NCI-H146 (cell line): ENCODE data around the gene SLC25A21.
"Not testable (repeated sequence)": the region's sequence is repeated elsewhere in the genome, so short reads cannot be mapped to it uniquely, and the experiment has no call there.

Source experiments
- DNase-seq: peaks from one replicate; lab custom pipeline; 2025; lab: John Stamatoyannopoulos, UW

SLC25A21 gene

DNA sequence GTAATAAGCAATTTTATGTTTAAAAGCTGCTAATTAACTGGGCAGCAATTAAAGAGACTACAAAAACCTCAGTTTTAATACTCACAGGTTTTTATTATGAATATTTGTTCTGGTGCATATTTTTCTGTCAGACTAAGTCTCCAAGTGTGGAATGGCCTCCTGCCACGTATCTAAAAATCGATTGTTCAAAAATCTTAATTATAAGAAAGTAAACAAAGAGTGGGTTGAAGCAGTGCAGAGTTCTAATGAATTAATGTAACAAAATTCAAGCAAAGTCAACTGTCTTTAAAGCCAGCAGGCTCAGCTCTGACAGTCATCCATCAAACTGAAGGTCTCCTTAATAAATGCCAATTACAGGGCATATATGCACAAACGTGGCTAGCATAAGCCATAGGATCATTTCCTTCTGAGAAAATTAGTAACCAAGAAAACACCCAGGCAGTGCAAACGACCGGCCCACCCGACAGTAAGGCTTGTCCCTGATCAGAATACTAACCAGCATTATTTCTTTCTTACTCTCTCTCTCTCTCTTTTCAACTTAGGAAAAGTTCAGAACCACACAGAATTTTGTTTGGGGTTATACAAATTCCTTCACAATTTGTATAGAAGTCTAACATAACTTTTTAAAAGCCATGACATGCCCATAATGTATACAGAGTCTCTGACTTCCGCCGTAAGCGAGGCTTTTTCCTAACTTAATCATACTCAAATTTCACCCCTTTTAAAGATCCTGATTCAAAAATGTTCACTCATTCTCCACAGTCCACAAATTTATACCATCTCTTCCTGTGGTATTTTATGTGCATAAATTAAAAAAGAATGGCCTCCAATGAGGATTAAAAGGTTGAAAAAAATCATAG lies 83.8 kb downstream of the SLC25A21 start:
- no peak for DNase-seq

DNA sequence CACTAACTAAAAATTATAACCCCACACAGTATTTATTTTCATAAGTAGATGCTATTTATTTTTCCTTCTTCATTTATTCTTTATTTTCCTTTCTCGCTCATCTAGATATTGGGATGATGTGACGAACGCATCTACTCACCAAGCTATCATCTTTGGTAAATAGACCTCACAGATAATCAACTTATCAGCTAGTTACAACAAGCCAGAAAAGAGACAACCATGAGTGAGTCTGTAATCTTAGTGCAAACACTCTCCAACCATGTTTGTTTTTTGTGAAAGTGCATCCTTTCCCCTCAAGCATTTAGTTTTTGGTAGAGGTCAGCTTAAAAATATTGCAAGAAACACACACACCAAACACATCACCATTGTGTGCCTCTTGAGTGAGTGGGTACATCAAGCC lies 84.9 kb downstream of the SLC25A21 start:
- no peak for DNase-seq

DNA sequence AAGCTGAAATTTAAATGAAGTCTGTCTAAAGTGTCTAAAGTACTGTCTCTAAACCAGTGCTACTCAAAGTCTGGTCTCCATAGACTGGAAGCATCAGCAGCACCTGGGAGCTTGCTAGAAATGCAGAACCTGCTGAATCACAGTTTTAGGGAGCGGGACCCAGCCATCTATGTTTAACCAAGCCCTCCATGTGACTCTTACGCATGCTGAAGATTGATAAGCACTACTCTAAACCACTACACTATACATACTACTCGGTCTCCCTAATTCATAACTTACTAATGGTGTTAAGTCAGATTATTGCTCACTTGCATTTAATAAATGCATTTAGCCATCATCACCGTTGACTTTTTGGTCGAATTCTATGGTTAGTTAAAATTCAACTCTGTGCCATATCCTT lies 88.8 kb downstream of the SLC25A21 start:
- no peak for DNase-seq

DNA sequence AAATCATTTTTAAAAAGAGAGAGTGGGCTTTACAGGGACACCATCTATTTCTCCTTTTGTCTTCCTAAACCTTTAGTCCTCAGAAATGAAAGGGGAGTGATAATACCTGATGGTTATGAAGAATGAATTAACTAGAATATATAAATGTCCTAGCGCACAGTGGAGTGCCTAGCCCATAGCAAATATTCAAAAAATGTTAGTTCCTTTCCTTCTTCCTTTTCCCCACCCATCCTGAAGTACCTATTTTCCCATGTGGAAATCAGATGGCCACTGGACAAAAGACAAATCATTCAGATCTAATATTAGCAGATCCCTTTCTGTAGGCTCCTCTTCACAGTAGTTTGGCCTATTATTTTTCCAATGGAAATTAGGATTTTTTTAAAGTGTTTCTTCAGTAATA lies 90.0 kb downstream of the SLC25A21 start:
- no peak for DNase-seq

DNA sequence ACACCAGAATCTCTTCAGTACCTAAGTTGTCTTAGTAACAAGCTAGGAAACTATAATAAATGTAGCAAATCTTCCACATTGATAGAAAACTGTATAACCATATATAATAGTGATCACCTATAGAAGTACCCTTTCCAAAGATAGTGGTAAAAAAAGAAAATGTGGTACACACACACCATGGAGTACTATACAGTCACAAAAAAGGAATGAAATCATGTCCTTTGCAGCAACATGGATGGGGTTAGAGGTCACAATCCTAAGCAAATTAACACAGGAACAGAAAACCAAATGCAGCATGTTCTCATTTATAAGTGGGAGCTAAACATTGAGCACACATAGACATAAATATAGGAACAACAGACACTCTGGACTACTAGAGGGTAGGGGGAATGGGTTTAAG lies 90.5 kb downstream of the SLC25A21 start:
- no peak for DNase-seq

DNA sequence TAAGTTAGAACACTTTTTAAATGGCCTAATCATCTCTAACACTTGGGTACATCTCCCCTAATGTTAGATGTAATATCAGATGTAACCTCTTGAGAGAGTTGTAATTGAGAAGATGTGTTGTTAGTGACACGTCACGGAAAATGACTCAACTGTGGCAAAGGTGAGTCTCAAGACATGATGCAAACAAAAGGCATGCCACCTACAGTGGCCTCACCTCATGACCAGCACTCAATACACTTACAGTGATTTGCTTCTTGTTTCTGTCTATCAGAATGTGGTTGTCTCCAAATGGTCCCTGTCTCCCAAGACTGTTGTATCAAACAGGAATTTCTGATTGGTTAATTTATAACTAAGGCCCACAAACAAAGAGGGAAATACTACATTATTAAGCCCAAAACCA lies 91.2 kb downstream of the SLC25A21 start:
- DNase-seq: no peak

DNA sequence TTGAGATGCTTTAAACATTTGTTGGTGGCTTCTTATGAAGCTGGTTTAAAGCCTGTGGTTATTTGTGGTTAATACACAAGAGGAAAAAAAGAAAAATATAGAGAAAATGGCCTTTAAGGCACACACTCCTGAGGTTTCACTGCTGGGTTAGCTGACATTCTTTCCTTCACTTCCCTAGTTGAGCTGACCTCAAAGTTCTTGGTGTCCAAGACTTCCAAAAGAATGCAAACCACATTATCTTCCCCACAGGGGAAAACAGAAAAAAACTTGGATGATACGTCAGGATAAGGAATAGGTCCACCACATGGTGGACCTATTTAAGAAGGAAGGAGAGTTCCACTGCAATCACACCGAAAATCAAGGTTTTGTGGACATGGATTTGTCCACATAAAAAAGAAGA lies 94.3 kb downstream of the SLC25A21 start:
- DNase-seq: no peak

DNA sequence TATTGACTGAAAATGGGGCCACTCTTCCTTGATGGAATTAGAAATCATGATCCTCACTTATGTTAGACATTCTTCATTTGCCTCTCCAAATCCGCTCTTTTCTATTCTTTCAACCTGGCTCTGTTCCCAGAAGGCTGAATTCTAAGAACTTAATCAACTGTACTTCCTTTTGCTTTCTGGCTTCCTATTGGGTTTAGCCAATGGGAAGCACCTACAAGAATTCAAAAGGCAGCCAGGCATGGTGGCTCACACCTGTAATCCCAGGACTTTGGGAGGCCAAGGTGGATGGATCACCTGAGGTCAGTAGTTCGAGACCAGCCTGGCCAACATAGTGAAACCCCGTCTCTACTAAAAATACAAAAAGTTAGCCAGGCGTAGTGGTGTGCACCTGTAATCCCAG lies 98.1 kb downstream of the SLC25A21 start:
- DNase-seq: not testable (repeated sequence)

DNA sequence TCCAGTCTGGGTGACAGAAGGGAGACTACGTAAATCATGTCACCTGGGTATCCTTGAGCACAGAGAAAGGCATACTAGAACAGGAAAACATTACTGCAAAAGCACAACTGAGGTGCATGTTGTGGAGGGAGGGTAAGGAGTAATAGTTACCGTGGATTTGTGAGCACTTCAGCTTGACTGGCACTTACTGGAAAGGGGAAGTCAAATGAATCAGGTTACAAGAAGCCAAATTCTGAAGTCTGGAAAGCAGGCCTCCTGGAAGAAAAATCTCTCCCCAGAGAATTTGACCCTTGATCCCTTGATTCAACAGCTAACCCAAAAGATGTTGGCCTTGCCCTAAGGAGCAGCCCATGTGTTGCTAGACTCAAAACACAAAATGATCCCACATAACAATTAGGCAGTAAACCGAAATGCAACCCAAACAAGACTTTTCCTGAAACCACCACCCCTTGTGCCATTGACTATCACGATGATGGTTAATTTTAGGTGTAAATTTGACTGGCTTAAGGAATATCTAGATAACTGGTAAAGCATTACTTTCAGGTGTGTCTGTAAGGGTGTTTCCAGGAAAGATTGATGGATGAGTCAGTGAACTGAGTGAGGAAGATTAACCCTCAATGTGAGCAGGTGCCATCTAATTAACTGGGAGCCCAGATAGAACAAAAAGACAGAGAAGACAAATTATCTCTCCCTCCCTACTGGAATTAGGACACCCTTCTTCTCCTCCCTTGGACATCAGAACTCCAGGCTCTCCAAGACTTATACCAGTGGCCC lies 108.8 kb downstream of the SLC25A21 start:
- DNase-seq: no peak

DNA sequence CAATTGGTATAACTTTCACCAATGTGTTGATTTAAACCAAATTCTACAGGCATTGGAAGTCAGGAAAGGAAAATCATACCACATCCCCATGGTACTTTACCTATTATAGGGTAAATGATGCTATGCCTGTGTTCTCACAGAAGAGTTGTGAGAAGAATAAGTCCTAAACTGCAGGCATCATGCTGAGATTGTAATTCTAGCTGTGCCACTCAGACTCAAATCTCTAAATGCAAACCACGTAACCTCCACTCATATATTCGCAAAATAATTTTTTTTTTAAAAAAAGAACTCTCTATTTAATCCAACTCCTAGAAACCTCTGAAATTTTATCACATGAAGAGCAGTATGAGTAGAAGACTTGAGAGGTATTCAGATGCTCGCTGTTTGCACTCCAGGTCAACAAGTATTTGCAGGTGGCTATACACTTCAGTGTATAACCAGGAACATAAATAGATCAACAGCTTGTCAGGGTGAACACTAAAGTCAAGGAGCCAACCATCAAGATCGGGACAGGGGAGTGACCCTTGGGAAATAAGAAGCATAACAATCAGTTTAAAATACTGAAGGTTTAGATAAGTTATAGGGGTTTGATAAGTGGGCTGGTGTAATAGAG lies 110.1 kb downstream of the SLC25A21 start:
- no peak for DNase-seq

DNA sequence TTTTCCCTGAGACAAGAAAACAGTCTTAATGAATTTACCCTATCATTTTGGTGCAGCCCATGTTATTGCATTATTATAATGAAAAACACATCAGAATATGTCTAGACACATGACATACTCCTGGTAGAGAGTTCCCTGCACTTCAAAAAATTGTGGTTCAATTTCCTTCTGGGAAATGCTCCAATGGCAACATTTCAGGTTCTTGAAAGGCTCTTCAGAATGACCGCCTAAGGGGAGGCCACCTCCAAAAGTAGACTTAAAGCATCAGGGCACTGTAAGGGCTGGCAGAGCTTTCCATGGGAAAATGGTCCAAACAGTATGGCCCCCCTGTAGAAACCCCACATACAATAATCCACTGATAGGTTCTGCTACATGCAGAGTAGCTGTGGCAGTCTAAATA lies 110.7 kb downstream of the SLC25A21 start:
- DNase-seq: no peak

DNA sequence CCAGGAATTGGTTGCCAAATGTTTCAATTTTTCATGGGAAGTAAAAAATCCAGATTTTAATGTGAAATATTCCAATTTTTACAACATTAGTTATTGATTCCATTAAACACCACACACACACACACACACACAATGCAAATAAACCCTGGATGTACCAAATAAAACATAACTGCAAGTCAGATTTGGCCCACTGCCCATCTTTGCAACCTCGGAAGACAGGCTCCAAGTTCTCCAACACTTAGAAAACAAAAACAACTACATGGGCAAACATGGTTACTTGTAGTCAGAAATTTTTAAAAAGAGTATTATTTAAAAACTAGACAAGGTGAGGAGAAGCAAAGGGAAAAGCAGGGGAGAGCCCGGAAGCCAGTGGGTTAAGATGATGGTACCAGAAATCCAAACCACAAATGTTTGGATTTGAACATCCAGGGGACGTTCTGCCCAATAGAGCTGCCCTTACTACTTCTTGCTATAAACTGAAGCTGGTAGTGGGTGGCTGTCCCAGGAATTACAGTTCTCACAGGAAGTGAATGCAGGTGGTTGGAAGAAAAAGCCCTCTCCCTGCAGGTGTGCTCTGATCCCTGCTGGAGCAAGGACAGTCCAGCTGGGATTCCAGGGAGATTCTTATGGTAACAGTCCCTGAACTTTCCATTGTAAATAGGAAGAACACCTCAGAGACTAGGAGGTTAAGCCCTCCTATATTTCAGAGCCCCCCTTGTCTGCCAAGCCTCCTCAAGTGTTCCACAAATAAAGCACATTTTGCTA lies 111.7 kb downstream of the SLC25A21 start:
- peak; percentile 58 for DNase-seq

DNA sequence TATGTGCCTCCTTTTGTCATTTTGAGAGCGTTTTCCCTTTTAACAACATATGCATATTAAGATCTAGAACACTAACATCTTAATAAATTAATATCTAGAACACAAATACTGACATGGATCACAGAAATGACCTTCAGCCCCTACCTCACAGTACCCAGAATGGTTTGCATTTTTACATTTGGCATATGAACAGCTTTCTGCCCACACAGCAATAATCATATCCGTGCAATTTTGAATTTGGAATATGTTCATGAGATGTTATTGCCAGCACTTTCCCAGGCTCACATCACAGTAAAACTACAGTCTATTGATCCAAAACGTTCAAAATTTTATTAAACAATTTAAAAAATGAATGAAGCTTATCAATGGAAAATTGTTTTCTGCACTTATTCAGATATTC lies 114.6 kb downstream of the SLC25A21 start:
- no peak for DNase-seq

DNA sequence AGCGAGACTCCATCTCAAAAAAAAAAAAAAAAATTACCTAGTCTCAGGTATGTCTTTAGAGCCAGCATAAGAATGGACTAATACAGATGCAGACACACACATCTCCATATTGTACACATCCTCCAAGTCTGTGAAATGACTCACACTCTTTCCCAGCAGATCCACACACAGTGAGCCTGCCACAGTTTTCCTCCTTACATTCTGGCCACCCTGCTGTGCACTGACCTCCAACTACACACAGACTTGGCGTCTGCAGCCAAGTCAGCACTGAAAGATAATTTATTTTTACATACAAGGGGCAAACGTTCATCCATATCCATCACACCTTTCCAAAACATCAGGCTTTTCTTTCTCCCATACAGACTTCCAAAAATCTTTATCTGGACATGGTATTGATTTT lies 115.9 kb downstream of the SLC25A21 start:
- DNase-seq: no peak

DNA sequence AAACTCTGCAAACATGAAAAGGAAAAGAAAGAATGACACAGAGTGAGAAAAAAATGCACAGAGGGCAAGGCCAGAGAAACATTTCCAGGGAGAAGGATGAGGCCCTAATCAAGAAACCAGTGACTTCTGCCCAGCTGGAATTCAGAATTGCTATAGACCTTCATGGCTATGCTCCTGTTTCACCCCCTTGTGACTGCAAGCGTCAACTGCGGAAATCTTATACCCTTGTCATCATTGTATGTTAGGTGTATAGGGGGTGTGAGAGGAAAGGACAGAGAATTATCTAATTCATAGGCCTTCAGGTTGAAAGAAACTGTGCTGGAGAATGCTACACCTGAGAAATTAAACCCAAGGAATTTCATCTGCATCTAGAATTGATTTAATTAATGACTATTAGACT lies 117.5 kb downstream of the SLC25A21 start:
- DNase-seq: no peak

DNA sequence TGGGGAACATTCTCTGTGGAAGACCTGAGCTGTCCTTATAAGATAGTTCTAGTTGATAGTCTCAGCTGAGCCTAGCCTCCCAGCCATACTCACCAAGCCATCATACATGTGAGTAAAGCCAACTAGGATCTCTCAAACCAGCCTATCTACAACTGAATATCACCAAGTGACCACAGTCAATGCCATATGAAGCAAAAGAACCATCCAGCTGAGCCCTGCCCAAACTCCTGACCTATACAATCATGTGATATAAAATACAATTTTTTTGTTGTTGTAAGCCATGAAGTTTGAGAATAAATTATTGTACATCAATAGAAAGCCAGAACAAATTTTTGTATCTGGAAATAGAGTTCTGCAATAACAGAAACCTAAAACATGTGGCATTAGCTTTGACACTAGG lies 118.3 kb downstream of the SLC25A21 start:
- DNase-seq: no peak

DNA sequence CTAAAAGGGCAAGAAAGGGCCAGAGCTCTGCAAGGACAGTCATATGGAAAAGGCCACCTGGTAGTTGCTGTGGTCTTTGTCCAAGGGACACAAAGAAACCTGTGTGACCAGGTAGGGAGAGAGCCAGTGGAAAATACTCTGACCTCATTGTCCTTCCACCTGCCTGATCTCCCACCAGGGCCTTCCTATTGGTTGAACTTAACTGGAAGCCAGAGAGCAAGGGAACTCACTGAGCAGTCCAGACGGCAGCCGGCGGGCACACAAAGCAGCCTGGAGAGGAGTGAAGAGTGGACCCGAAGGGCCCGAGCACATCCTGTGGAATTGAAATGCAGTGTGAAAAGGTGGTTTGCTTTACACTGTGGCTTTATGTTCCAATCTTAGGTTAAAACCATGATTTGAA lies 120.7 kb downstream of the SLC25A21 start:
- peak; percentile 91 for DNase-seq

DNA sequence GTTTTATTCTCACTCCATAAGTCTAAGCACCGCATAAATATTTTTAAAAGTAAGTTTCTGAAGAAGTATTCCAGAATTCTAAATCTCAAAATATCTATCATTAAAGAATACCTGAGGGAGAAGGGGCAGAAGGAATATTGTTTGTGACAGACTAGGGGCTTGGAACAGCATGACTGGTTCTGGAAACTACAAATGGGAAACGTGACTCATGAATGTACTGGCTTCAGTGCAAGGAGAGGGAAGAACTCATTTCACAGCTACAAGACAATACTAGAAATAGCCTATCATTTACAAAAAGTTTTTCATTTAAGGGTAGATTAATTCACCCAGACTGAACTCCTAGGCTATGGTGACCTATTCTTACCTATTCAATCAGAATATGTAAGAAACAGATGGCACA lies 121.3 kb downstream of the SLC25A21 start:
- no peak for DNase-seq

DNA sequence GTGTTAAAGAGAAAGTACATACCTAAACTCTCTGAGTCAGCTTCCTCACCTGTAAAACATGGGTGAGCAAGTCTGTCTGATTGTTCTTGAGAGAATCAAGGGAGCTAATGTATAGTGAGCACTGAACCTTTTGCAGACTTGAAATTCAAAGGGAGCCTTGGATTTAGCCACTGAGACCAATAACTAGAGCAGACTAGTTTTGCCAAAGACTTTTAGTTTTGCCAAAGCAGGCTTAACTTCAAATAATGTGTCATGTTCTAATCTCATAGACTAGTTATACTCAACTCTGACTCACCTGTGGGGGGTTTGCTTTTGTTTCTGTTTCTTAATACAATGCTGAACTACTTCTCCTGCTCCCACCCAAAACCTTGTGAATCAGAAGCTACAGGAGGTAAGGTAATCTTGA lies 123.7 kb downstream of the SLC25A21 start:
- DNase-seq: no peak

DNA sequence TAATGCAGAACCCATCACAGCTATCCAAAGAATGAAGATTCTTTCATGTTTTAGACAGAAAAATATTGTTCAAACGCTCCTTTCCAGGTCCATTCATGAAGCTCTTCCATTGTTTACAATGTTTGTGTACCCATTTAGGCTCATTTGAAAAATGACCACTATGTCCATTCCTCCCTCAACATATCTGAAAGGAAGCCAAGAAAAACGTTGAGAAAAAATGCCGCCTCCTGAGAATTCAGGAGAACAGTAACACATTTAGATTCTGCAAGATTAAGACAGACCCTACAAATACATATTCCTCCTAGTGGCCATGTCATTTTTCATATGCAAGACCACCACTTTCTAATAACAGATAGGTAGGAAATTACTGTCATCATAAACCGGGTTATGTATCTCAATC lies 124.4 kb downstream of the SLC25A21 start:
- DNase-seq: no peak

DNA sequence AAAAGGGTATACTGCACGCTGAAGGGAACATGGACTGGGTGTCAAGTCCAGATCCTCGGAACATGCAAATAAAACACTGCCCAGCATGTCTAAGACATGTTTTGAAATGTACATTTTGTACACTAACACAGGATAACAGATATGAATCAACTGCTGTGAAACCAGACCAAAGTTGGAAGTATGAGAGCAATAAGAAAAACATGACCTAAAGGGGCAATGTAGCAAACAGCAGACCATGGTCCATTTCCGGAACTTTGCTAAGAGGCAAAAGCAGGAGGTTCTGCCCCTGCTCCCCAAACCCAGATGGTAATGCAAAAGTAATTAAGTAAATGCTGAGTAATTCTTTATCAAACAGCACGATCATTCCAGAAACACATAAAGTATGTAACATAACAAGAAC lies 125.2 kb downstream of the SLC25A21 start:
- no peak for DNase-seq

DNA sequence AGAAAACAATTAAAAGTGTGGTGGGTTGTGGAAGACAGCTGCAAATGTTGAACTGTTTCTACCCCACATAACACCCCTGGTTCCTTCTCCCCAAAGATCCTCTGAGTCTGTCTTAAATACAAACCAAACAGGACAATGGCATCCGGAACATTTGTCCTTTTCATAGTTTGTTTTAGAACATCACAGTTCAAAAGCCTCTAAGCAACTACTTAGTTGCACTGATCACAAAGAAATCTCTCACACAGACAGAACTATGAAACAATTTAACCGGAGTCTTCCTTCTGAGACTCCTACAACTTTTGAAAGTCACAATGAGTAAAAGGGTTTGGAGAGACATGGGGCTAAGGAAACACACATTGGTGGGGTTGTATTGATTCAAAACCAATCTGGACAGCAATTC lies 125.6 kb downstream of the SLC25A21 start:
- DNase-seq: no peak
